CD14-positive monocyte (primary cell): ENCODE results near the gene WWOX. TPM values are rescaled to one million over a fixed set of nuclear protein-coding genes. Genes with fewer than 3 reads are reported as not detected.

ENCODE experiments used
- DNase-seq, 3 donors: peaks; one replicate each; pipeline ENCODE4 v3.0.0-alpha.2; 2011 to 2022
- H2AFZ ChIP-seq: 2 replicates; pipeline ENCODE4 v1.6.0; 2012; ENCODE audit warnings: mild to moderate bottlenecking, low read depth, low read length, inconsistent platforms; ENCODE audit not compliant: insufficient read depth, poor library complexity, severe bottlenecking
- H3K27ac ChIP-seq, 2 donors: 1 replicate in 1 of 2; 2 replicates in 1 of 2; pipeline ENCODE4 v1.5.1; 2012 to 2013; ENCODE audit warnings: low read length in 2 of 2, control low read depth in 1 of 2, inconsistent platforms in 1 of 2, low read depth in 1 of 2, mild to moderate bottlenecking in 1 of 2
- H3K27me3 ChIP-seq, 2 donors: one replicate each; pipeline versions ENCODE4 v1.6.0 to v1.6.1; 2011 to 2013; ENCODE audit warnings: low read length in 2 of 2; ENCODE audit not compliant: control insufficient read depth in 2 of 2, insufficient read depth in 2 of 2
- H3K36me3 ChIP-seq, 2 donors: replicated peaks in 1 of 2; 1 replicate in 1 of 2; 2 replicates in 1 of 2; pipeline versions ENCODE4 v1.5.1 to v1.6.1; 2012 to 2013; ENCODE audit warnings: low read length in 2 of 2, control low read depth in 1 of 2, inconsistent platforms in 1 of 2, mild to moderate bottlenecking in 1 of 2; ENCODE audit not compliant: insufficient read depth in 2 of 2, control insufficient read depth in 1 of 2
- H3K4me1 ChIP-seq, 2 donors: 1 replicate in 1 of 2; 2 replicates in 1 of 2; pipeline versions ENCODE4 v1.5.1 to v1.6.1; 2012 to 2013; ENCODE audit warnings: low read length in 2 of 2, control low read depth in 1 of 2, inconsistent platforms in 1 of 2, mild to moderate bottlenecking in 1 of 2, moderate library complexity in 1 of 2; ENCODE audit not compliant: insufficient read depth in 2 of 2, control insufficient read depth in 1 of 2
- H3K4me2 ChIP-seq: replicated peaks from 2 replicates; pipeline ENCODE3; 2012; ENCODE audit warnings: low read length, moderate library complexity, mild to moderate bottlenecking; ENCODE audit not compliant: poor library complexity, severe bottlenecking; ENCODE audit errors: extremely low read depth
- H3K4me3 ChIP-seq, 3 experiments: fragments of 200-600 bp in 1 of 3; sonication (generic) in 1 of 3; replicated peaks in 1 of 3; 1 replicate in 2 of 3; 2 replicates in 1 of 3; pipeline ENCODE4 v1.5.1; 2011 to 2013; ENCODE audit warnings: low read length in 3 of 3, mild to moderate bottlenecking in 3 of 3, control low read depth in 2 of 3, low read depth in 2 of 3, inconsistent platforms in 1 of 3, moderate library complexity in 1 of 3
- H3K79me2 ChIP-seq: 2 replicates; pipeline ENCODE4 v1.6.0; 2012; ENCODE audit warnings: mild to moderate bottlenecking, control low read depth, inconsistent platforms, low read length, moderate library complexity; ENCODE audit not compliant: insufficient read depth
- H3K9ac ChIP-seq: 2 replicates; pipeline ENCODE4 v1.6.0; 2017; ENCODE audit warnings: low read length, mild to moderate bottlenecking; ENCODE audit not compliant: insufficient read depth, poor library complexity, severe bottlenecking
- H3K9me3 ChIP-seq, 2 donors: replicated peaks in 1 of 2; 1 replicate in 1 of 2; 2 replicates in 1 of 2; pipeline versions ENCODE4 v1.5.1 to v1.6.1; 2012 to 2013; ENCODE audit warnings: low read length in 2 of 2, control low read depth in 1 of 2; ENCODE audit not compliant: control insufficient read depth in 1 of 2, insufficient read depth in 1 of 2
- H4K20me1 ChIP-seq: 2 replicates; pipeline ENCODE4 v1.6.0; 2012; ENCODE audit warnings: mild to moderate bottlenecking, low read length, control low read depth, moderate library complexity; ENCODE audit not compliant: insufficient read depth
- H3K27ac Mint-ChIP-seq, 7 donors: one replicate each; pipeline ENCODE4 v1.8.0; 2020; ENCODE audit warnings: mild to moderate bottlenecking in 7 of 7, mixed read lengths in 7 of 7, moderate library complexity in 6 of 7, inconsistent platforms in 2 of 7
- H3K27me3 Mint-ChIP-seq, 3 donors: one replicate each; pipeline ENCODE4 v1.8.0; 2021 to 2022; ENCODE audit warnings: low read depth in 3 of 3, mild to moderate bottlenecking in 3 of 3, mixed read lengths in 3 of 3, moderate library complexity in 3 of 3, inconsistent platforms in 1 of 3
- H3K36me3 Mint-ChIP-seq, 2 donors: one replicate each; pipeline ENCODE4 v1.8.0; 2020; ENCODE audit warnings: mixed read lengths in 2 of 2, inconsistent platforms in 1 of 2, mild to moderate bottlenecking in 1 of 2
- H3K4me1 Mint-ChIP-seq: one replicate; pipeline ENCODE4 v1.8.0; 2020; ENCODE audit warnings: mild to moderate bottlenecking, mixed read lengths
- H3K4me3 Mint-ChIP-seq, 2 donors: one replicate each; pipeline ENCODE4 v1.8.0; 2020; ENCODE audit warnings: mild to moderate bottlenecking in 2 of 2, mixed read lengths in 2 of 2, moderate library complexity in 1 of 2
- H3K9me3 Mint-ChIP-seq, 7 donors: one replicate each; pipeline ENCODE4 v1.8.0; 2020 to 2022; ENCODE audit warnings: mixed read lengths in 7 of 7, mild to moderate bottlenecking in 6 of 7, moderate library complexity in 6 of 7, inconsistent platforms in 2 of 7
- CTCF ChIP-seq: fragments of 200-600 bp; IDR thresholded peaks from one replicate; pipeline ENCODE4 v1.8.0; 2022; ENCODE audit warnings: antibody characterized with exemption, mild to moderate bottlenecking
- WGBS: methylation state at CpG from one replicate; pipeline ENCODE4 v1.1.5; 2013; ENCODE audit warnings: missing lambda C conversion rate; ENCODE audit not compliant: insufficient coverage; 5-methylcytosine and 5-hydroxymethylcytosine counted together
- intact Hi-C, 2 donors: fragments of 100-400 bp; cut with micrococcal nuclease; formaldehyde crosslinking; loops; one replicate each; pipeline versions ENCODE4 v1.15.0 to v1.15.1; 2023
- polyA plus RNA-seq, 3 donors: library from polyadenylated mRNA; depleted of rRNA in 1 of 3; unstranded in 2 of 3; stranded (reverse) in 1 of 3; fragments of 300-500 nt in 2 of 3; fragments of >200 nt in 1 of 3; fragmentation: Illumina TruSeq in 2 of 3; gene quantifications; 1 replicate in 2 of 3; 2 replicates in 1 of 3; pipeline ENCODE4 v1.2.3, GENCODE V29; 2012 to 2021

Gene WWOX
- polyA plus RNA-seq, 3 donors = 4.0 to 7.0 (median 6.3) TPM

GRCh38 chr16:78522327-78522726 lies 422.9 kb downstream of the WWOX start:
- Mint-ChIP-seq H3K4me3 (peak overlapping the region in 1 of 2 donors; percentile 2), H3K4me1 (peaks cover 15% of the 10 kb centered on the region), H3K27ac (peak overlapping the region in 1 of 7 donors; percentile 34), H3K9me3 (no peaks in the 10 kb centered on the region), H3K27me3 (peaks cover 0 to 4% (median 0%) of the 10 kb centered on the region in 3 donors), H3K36me3 (no peaks in the 10 kb centered on the region)
- H3K36me3 ChIP-seq = no peaks in the 10 kb centered on the region
- H3K27ac ChIP-seq = no peak overlapping the region
- H3K79me2 ChIP-seq = no peaks in the 10 kb centered on the region
- intact Hi-C loops = no loop called here
- peak in 2 of 3 donors; percentile 4 to 19 for DNase-seq
- 46% methylated on average over 3 of the region's 5 CpGs for WGBS
- H3K9me3 ChIP-seq = no peaks in the 10 kb centered on the region
- H2AFZ ChIP-seq = no peak overlapping the region
- H3K4me2 ChIP-seq = no peak overlapping the region
- no peak overlapping the region for H3K9ac ChIP-seq
- no peak overlapping the region for H3K4me3 ChIP-seq
- H4K20me1 ChIP-seq = no peaks in the 10 kb centered on the region
- H3K27me3 ChIP-seq = no peaks in the 10 kb centered on the region
- no peak for TF ChIP-seq CTCF
- H3K4me1 ChIP-seq = peaks cover 6 to 9% of the 10 kb centered on the region in 2 donors

DNA sequence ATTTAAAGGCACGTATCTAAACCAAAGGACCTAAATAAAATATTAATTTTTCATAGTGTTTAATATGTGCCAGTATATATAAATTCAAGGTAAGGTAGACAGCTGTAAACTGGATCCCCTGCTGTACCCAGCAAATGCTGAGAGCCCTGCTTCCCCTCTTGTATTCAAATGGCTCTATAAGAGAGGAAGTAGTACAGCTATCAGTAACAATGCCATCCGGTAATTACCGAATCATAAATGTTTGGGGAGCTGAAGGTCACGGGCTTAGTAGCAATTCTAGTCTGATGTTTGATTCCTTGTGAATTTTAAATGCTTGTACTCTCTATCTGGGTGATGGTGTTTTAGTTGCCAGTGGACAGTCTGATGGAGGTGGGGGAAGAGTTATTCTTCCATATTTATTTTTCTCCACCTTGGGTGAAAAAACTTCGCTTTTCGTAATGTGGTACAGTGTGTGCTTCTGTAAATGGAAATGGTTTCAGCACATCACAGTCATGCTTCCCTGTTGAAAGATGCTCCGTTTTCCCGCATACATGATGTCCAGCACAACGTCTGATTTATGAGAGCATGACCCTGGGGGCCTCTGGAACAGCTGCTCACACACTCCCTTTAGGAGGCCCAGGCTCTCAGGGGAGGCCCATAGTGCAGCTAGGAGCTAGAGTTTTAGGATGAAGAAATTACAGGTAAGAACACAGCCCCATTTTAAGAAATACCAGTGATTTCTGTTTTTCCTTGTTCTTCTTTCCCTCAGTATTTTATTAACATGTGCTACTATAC lies 423.9 kb downstream of the WWOX start:
- intact Hi-C loops = no loop called here
- H3K9me3 ChIP-seq = no peaks in the 10 kb centered on the region
- no peak overlapping the region for H3K4me2 ChIP-seq
- peak overlapping the region in 1 of 7 donors; percentile 10 for H3K27ac Mint-ChIP-seq
- peak overlapping the region in 1 of 2 donors; percentile 61 for H3K4me3 Mint-ChIP-seq
- no peaks in the 10 kb centered on the region for H3K36me3 Mint-ChIP-seq
- no peak overlapping the region for H3K9ac ChIP-seq
- H3K9me3 Mint-ChIP-seq = no peaks in the 10 kb centered on the region
- no peaks in the 10 kb centered on the region for H3K79me2 ChIP-seq
- no peak for TF ChIP-seq CTCF
- H3K36me3 ChIP-seq = no peaks in the 10 kb centered on the region
- WGBS = 47% methylated on average over 6 of the region's 9 CpGs
- H3K4me3 ChIP-seq = no peak overlapping the region
- peaks cover 0 to 4% (median 0%) of the 10 kb centered on the region in 3 donors for H3K27me3 Mint-ChIP-seq
- H2AFZ ChIP-seq = no peak overlapping the region
- H3K4me1 Mint-ChIP-seq = peaks cover 15% of the 10 kb centered on the region
- H3K27me3 ChIP-seq = no peaks in the 10 kb centered on the region
- H3K27ac ChIP-seq = no peak overlapping the region
- H3K4me1 ChIP-seq = peaks cover 6 to 9% of the 10 kb centered on the region in 2 donors
- DNase-seq = no peak
- no peaks in the 10 kb centered on the region for H4K20me1 ChIP-seq
